Suprapubic skin (tissue), 4 donors: ENCODE measurements around the gene IGF1. TPM values are rescaled to one million over a fixed set of nuclear protein-coding genes. Genes with fewer than 3 reads are reported as not detected.

Source experiments
- DNase-seq, 2 donors: peaks; one replicate each; pipeline ENCODE4 v3.0.0-alpha.2; 2019; ENCODE audit warnings: low spot score in 2 of 2
- H3K27ac ChIP-seq: fragments of 200-600 bp; sonication (generic); one replicate; pipeline ENCODE4 v1.5.1; 2019
- H3K27me3 ChIP-seq: fragments of 200-600 bp; sonication (generic); one replicate; pipeline ENCODE4 v1.5.1; 2019
- H3K36me3 ChIP-seq: fragments of 200-600 bp; sonication (generic); one replicate; pipeline ENCODE4 v1.5.1; 2019
- H3K4me1 ChIP-seq: fragments of 200-600 bp; sonication (generic); one replicate; pipeline ENCODE4 v1.5.1; 2019
- H3K4me3 ChIP-seq: fragments of 200-600 bp; sonication (generic); one replicate; pipeline ENCODE4 v1.5.1; 2019; ENCODE audit warnings: mild to moderate bottlenecking
- H3K9me3 ChIP-seq: fragments of 200-600 bp; sonication (generic); one replicate; pipeline ENCODE4 v1.5.1; 2019
- CTCF ChIP-seq, 2 donors: fragments of 200-600 bp in 1 of 2; fragments of 450-650 bp in 1 of 2; sonication (generic) in 1 of 2; IDR thresholded peaks; one replicate each; pipeline ENCODE4 v1.5.1; 2016 to 2019; ENCODE audit warnings: antibody characterized with exemption in 2 of 2, mild to moderate bottlenecking in 1 of 2, moderate library complexity in 1 of 2
- EP300 ChIP-seq: sonication (generic); formaldehyde crosslinking; IDR thresholded peaks from one replicate; pipeline ENCODE4 v1.6.1; 2017; ENCODE audit warnings: antibody characterized with exemption
- POLR2A ChIP-seq, 2 donors: fragments of 450-650 bp; IDR thresholded peaks; one replicate each; pipeline ENCODE4 v1.6.1; 2017; ENCODE audit warnings: antibody characterized with exemption in 2 of 2, mild to moderate bottlenecking in 2 of 2, moderate library complexity in 2 of 2
- POLR2AphosphoS5 ChIP-seq, 3 donors: sonication (generic); formaldehyde crosslinking; IDR thresholded peaks; one replicate each; pipeline ENCODE4 v1.6.1; 2017; ENCODE audit warnings: antibody characterized with exemption in 3 of 3
- WGBS: methylation state at CpG from one replicate; pipeline ENCODE4 v1.1.5; 2018; 5-methylcytosine and 5-hydroxymethylcytosine counted together
- total RNA-seq, 4 donors: library from RNA; depleted of rRNA; stranded (reverse); fragments of >200 nt; gene quantifications; one replicate each; pipeline ENCODE4 v1.1.0, GENCODE V29; 2016

Gene IGF1
- total RNA-seq, 4 donors from 2014 or later = 5.9 to 19.7 (median 11.7) TPM

GRCh38 chr12:102372087-102372486 is 108.3 kb downstream of the IGF1 start:
- H3K4me3 ChIP-seq = no peak overlapping the region
- no peaks in the 10 kb centered on the region for H3K27me3 ChIP-seq
- 55% methylated on average over 3 of the region's 3 CpGs for WGBS
- H3K27ac ChIP-seq = no peak overlapping the region
- H3K9me3 ChIP-seq = no peaks in the 10 kb centered on the region
- no peak for DNase-seq
- H3K4me1 ChIP-seq = no peaks in the 10 kb centered on the region
- H3K36me3 ChIP-seq = no peaks in the 10 kb centered on the region
- TF ChIP-seq POLR2AphosphoS5 (IDR thresholded peaks at IDR 0.05) (no peak), CTCF (IDR thresholded peaks at IDR 0.05) (no peak), EP300 (no peak), POLR2A (IDR thresholded peaks at IDR 0.05) (no peak)

GRCh38 chr12:102371165-102371564 is 109.2 kb downstream of the IGF1 start:
- Histone ChIP-seq H3K36me3 (no peaks in the 10 kb centered on the region), H3K27ac (no peak overlapping the region), H3K9me3 (no peaks in the 10 kb centered on the region), H3K27me3 (no peaks in the 10 kb centered on the region), H3K4me3 (no peak overlapping the region), H3K4me1 (no peaks in the 10 kb centered on the region)
- TF ChIP-seq EP300 = no peak
- TF ChIP-seq POLR2A (IDR thresholded peaks at IDR 0.05) = no peak
- no peak for TF ChIP-seq CTCF (IDR thresholded peaks at IDR 0.05)
- TF ChIP-seq POLR2AphosphoS5 (IDR thresholded peaks at IDR 0.05) = no peak
- WGBS = 44% methylated on average over 2 of the region's 2 CpGs
- no peak for DNase-seq

DNA sequence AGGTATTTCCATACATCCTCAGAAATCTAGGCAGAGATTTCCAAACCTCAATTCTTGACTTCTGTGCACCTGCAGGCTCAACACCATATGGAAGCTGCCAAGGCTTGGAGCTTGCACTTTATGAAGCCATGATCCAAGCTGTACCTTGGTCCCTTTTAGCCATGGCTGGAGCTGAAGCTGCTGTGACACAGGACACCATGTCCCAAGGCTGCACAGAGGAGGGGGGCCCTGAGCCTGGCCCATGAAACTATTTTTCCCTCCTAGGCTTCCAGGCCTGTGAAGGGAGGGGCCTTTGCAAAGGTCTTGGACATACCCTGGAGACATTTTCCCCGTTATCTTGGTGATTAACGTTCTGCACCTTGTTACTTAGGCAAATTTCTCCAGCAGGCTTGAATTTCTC is 110.5 kb downstream of the IGF1 start:
- H3K9me3 ChIP-seq = no peaks in the 10 kb centered on the region
- H3K36me3 ChIP-seq = no peaks in the 10 kb centered on the region
- no peak overlapping the region for H3K27ac ChIP-seq
- no peak overlapping the region for H3K4me3 ChIP-seq
- TF ChIP-seq CTCF (IDR thresholded peaks at IDR 0.05) (no peak), POLR2A (IDR thresholded peaks at IDR 0.05) (no peak), EP300 (no peak), POLR2AphosphoS5 (IDR thresholded peaks at IDR 0.05) (no peak)
- no peaks in the 10 kb centered on the region for H3K4me1 ChIP-seq
- no peak for DNase-seq
- WGBS = 61% methylated on average over 2 of the region's 2 CpGs
- H3K27me3 ChIP-seq = no peaks in the 10 kb centered on the region

DNA sequence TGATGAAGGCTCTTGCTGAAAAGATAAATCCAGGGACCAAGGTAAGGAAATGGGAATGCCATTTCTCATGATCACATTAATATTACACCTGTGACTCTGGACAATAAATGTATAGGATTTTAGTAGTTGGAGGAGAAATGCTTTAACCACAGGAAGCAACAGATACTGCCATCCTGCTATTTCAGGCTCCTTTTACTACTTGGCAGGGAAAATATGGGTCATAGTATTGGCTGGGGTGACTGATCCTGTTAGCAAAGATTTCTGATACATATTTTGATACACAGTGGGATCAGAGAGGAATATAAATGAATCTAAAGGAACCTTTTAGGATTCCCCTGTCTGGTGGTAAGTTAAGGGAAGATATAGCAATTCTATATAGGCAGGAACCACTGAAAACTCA is 115.0 kb downstream of the IGF1 start:
- Histone ChIP-seq H3K36me3 (no peaks in the 10 kb centered on the region), H3K4me1 (no peaks in the 10 kb centered on the region), H3K27me3 (no peaks in the 10 kb centered on the region), H3K9me3 (no peaks in the 10 kb centered on the region), H3K27ac (no peak overlapping the region), H3K4me3 (no peak overlapping the region)
- DNase-seq = no peak
- TF ChIP-seq EP300 = no peak
- TF ChIP-seq POLR2AphosphoS5 (IDR thresholded peaks at IDR 0.05) = no peak
- no peak for TF ChIP-seq POLR2A (IDR thresholded peaks at IDR 0.05)
- no peak for TF ChIP-seq CTCF (IDR thresholded peaks at IDR 0.05)

DNA sequence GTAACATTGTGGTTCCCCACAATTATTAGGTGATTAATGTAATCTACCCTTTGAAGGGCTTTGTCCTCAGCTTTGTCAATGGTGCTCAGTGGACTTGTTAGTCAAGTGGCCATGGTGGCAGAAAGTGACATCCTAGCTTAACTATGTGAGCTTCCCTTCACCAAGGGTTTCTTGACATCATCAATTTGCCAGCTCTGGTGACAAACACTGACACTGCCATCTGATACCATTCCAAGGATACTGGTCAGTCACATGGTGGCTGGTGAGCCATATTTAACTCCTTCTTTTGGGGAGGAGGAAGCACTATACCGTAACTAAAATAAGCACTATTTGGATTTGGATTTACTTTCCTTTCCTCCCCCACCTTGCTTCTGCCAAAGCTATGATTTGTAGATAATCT is 115.7 kb downstream of the IGF1 start:
- Histone ChIP-seq H3K4me1 (no peaks in the 10 kb centered on the region), H3K27ac (no peak overlapping the region), H3K4me3 (no peak overlapping the region), H3K9me3 (no peaks in the 10 kb centered on the region), H3K36me3 (no peaks in the 10 kb centered on the region), H3K27me3 (no peaks in the 10 kb centered on the region)
- WGBS = 100% methylated on average over 1 of the region's 1 CpG
- no peak for TF ChIP-seq EP300
- TF ChIP-seq POLR2AphosphoS5 (IDR thresholded peaks at IDR 0.05) = no peak
- TF ChIP-seq CTCF (IDR thresholded peaks at IDR 0.05) = no peak
- no peak for TF ChIP-seq POLR2A (IDR thresholded peaks at IDR 0.05)
- DNase-seq = no peak
